A549 (cell line): ENCODE results near the gene UCP2. TPM values are rescaled to one million over a fixed set of nuclear protein-coding genes. Genes with fewer than 3 reads are reported as not detected.

Experiments
- ATAC-seq, 2 experiments: fragments of 200-7000 bp in 1 of 2; fragments of >200 bp in 1 of 2; cut with Nextera tagmentation in 1 of 2; cut with Tn5 transposase in 1 of 2; 3 replicates each; pipeline versions ENCODE4 v1.8.0 to v1.9.1; 2018 to 2020; ENCODE audit warnings: mild to moderate bottlenecking in 1 of 2, moderate library complexity in 1 of 2
- CTCF ChIA-PET: fragments of 300-600 bp; sonication (Branson Sonifier 250); formaldehyde crosslinking; extraction: SDS; loops from one replicate; lab custom pipeline; 2021; ENCODE audit warnings: antibody characterized with exemption, inconsistent platforms; lab: Yijun Ruan, JAX
- POLR2A ChIA-PET: fragments of 350-600 bp; formaldehyde crosslinking; extraction: SDS; loops from one replicate; lab custom pipeline; 2021; ENCODE audit warnings: antibody characterized with exemption, inconsistent platforms; lab: Yijun Ruan, JAX
- DNase-seq, 2 experiments: peaks; one replicate each; pipeline versions ENCODE4 v3.0.0 to v3.0.0-alpha.2; 2011 to 2016; ENCODE audit warnings: low read depth in 1 of 2, low spot score in 1 of 2
- FAIRE-seq: peaks from 2 replicates; lab custom pipeline; 2011; peaks lifted over from hg19 to GRCh38; lab: Jason Lieb, UNC
- H3K27ac ChIP-seq, 2 experiments: fragments of >200 bp; sonication (Bioruptor Twin); formaldehyde crosslinking; 3 replicates each; pipeline ENCODE4 v1.5.1; 2016 to 2017
- H3K4me1 ChIP-seq: fragments of >200 bp; sonication (Bioruptor Twin); formaldehyde crosslinking; 3 replicates; pipeline ENCODE4 v1.6.1; 2016
- H3K4me2 ChIP-seq: fragments of >200 bp; sonication (Bioruptor Twin); formaldehyde crosslinking; 3 replicates; pipeline ENCODE4 v1.6.1; 2016
- H3K4me3 ChIP-seq: fragments of >200 bp; sonication (Bioruptor Twin); formaldehyde crosslinking; 3 replicates; pipeline ENCODE4 v1.5.1; 2016
- H3K9me3 ChIP-seq: fragments of >200 bp; sonication (Bioruptor Twin); formaldehyde crosslinking; 3 replicates; pipeline ENCODE4 v1.6.1; 2016
- BHLHE40 ChIP-seq: IDR thresholded peaks from 2 replicates; pipeline ENCODE4 v1.6.1; 2012; ENCODE audit warnings: low read depth, low read length, inconsistent platforms
- CBX2 ChIP-seq: fragments of 200-600 bp; sonication (generic); IDR thresholded peaks from 2 replicates; pipeline ENCODE4 v1.6.1; 2016; ENCODE audit warnings: low read depth, mild to moderate bottlenecking, borderline replicate concordance
- CHD4 ChIP-seq: fragments of 200-600 bp; sonication (generic); IDR thresholded peaks from 2 replicates; pipeline ENCODE4 v1.6.1; 2016; ENCODE audit warnings: antibody characterized with exemption, mild to moderate bottlenecking, borderline replicate concordance
- CTCF ChIP-seq: fragments of >200 bp; sonication (Bioruptor Twin); formaldehyde crosslinking; IDR thresholded peaks from 3 replicates; pipeline ENCODE4 v1.5.1; 2016
- EHF ChIP-seq: fragments of 250-450 bp; sonication (Bioruptor Pico); IDR thresholded peaks from 2 replicates; pipeline ENCODE4 v1.5.0; 2020; ENCODE audit warnings: mild to moderate bottlenecking
- FOSB ChIP-seq: fragments of 250-450 bp; sonication (Bioruptor Pico); IDR thresholded peaks from 2 replicates; pipeline ENCODE4 v1.5.0; 2020; ENCODE audit warnings: mild to moderate bottlenecking, moderate library complexity
- GATA3 ChIP-seq: IDR thresholded peaks from 2 replicates; pipeline ENCODE4 v1.6.1; 2012; ENCODE audit warnings: borderline replicate concordance
- HDAC2 ChIP-seq: fragments of 200-600 bp; sonication (generic); IDR thresholded peaks from 2 replicates; pipeline ENCODE4 v1.6.1; 2016
- HOXA7 ChIP-seq: fragments of 250-450 bp; sonication (Bioruptor Pico); IDR thresholded peaks from 2 replicates; pipeline ENCODE4 v1.5.0; 2020; ENCODE audit warnings: mild to moderate bottlenecking, moderate library complexity
- JUNB ChIP-seq: fragments of >200 bp; sonication (Bioruptor Twin); formaldehyde crosslinking; IDR thresholded peaks from 2 replicates; pipeline ENCODE4 v1.6.1; 2016
- MAX ChIP-seq: IDR thresholded peaks from 2 replicates; pipeline ENCODE4 v1.6.1; 2012
- PHF8 ChIP-seq: fragments of 200-600 bp; sonication (generic); IDR thresholded peaks from 2 replicates; pipeline ENCODE4 v1.6.1; 2016; ENCODE audit warnings: low read depth, mild to moderate bottlenecking, antibody characterized with exemption, moderate library complexity, borderline replicate concordance
- POLR2AphosphoS2 ChIP-seq: conservative IDR thresholded peaks from 2 replicates; pipeline ENCODE4 v1.6.1; 2012; ENCODE audit warnings: low read length, improper control_type of control experiment, inconsistent platforms
- ZC3H11A ChIP-seq: fragments of 450-650 bp; IDR thresholded peaks from 2 replicates; pipeline ENCODE4 v1.6.1; 2014; ENCODE audit warnings: antibody characterized with exemption, mild to moderate bottlenecking
- WGBS: methylation state at CpG from one replicate; pipeline ENCODE4 v1.1.6; 2017; ENCODE audit errors: missing lambda C conversion rate; 5-methylcytosine and 5-hydroxymethylcytosine counted together
- polyA plus RNA-seq, 4 experiments: library from polyadenylated mRNA; depleted of rRNA in 3 of 4; stranded (reverse); fragments of >200 nt; fragmentation: RNase III in 1 of 4; extraction: RNeasy Plus Mini Kit Qiagen cat#74134 plus additional on column Dnase treatment in 1 of 4; gene quantifications; 2 replicates in 3 of 4; 3 replicates in 1 of 4; pipeline ENCODE4 v1.2.3, GENCODE V29; 2011 to 2017
- TF ChIP-seq, protein P1 (sequence below): fragments of 250-450 bp; sonication (Bioruptor Pico); IDR thresholded peaks from 2 replicates; pipeline ENCODE4 v1.5.0; 2020; ENCODE audit warnings: low read depth, mild to moderate bottlenecking, moderate library complexity
- TF ChIP-seq, protein P2 (sequence below): fragments of >200 bp; sonication (Bioruptor Twin); formaldehyde crosslinking; IDR thresholded peaks from 2 replicates; pipeline ENCODE4 v1.6.1; 2016
- TF ChIP-seq, protein P3 (sequence below): fragments of >200 bp; sonication (Bioruptor Twin); formaldehyde crosslinking; IDR thresholded peaks from 3 replicates; pipeline ENCODE4 v1.6.1; 2016

UCP2 gene
- polyA plus RNA-seq, 2 of the 4 experiments (the other 2 are of a cell fraction): 51.6 to 131 TPM

DNA sequence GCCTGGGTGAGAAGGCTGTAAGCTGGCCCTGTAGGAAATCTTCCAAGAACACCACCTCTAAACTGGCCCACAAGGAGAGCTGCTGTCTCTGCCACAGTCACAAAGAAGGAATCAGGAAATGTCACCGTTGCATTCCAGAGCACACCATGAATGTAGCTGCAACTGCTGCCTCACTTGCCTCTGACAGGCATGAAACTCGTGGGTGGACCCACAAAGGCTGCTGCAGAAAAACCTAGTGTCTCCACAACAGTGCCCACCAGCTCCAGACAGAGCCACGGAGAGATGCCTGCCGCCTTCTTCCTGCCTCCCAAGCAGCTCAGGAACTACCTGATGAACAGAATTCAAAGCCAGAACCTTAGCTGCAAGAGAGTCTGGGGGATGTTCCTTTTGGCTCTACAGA is 21.3 kb downstream of the UCP2 start:
- ATAC-seq: no peak
- ChIA-PET CTCF (interaction anchor here (1.2 kb wide), 2 partner anchors 9 to 247 kb away, joined by 3 read pairs; no protein-coding TSS in a partner anchor), POLR2A (no interaction called here)
- FAIRE-seq: no peak
- no peak for DNase-seq
- H3K4me3 ChIP-seq: no peak overlapping the region
- H3K4me2 ChIP-seq: no peak overlapping the region
- H3K4me1 ChIP-seq: peaks cover 11% of the 10 kb centered on the region
- H3K9me3 ChIP-seq: no peaks in the 10 kb centered on the region; the same call in 2 of the 3 replicates
- no peak for TF ChIP-seq GATA3
- TF ChIP-seq PHF8: no peak
- TF ChIP-seq EHF (CRISPR knock-in tag): no peak
- TF ChIP-seq JUNB: no peak
- TF ChIP-seq MAX: no peak
- no peak for TF ChIP-seq POLR2AphosphoS2
- TF ChIP-seq CTCF: no peak
- TF ChIP-seq, protein P1, sequence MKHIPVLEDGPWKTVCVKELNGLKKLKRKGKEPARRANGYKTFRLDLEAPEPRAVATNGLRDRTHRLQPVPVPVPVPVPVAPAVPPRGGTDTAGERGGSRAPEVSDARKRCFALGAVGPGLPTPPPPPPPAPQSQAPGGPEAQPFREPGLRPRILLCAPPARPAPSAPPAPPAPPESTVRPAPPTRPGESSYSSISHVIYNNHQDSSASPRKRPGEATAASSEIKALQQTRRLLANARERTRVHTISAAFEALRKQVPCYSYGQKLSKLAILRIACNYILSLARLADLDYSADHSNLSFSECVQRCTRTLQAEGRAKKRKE (CRISPR knock-in tag): no peak
- no peak overlapping the region for H3K27ac ChIP-seq
- 61% methylated on average over 4 of the region's 4 CpGs for WGBS

- H3K4me2 ChIP-seq: no peak overlapping the region
- ChIA-PET POLR2A (no interaction called here), CTCF (interaction anchor here (1.1 to 1.6 kb wide), 3 partner anchors 13 to 613 kb away, joined by 3 to 4 read pairs (median 3); no protein-coding TSS in a partner anchor)
- no peak overlapping the region for H3K4me3 ChIP-seq
- FAIRE-seq: no peak
- H3K27ac ChIP-seq: peak overlapping the region in 1 of 2 experiments; percentile 19; a peak in 1 of 6 replicates
- peaks cover 18% of the 10 kb centered on the region for H3K4me1 ChIP-seq
- TF ChIP-seq, protein P2, sequence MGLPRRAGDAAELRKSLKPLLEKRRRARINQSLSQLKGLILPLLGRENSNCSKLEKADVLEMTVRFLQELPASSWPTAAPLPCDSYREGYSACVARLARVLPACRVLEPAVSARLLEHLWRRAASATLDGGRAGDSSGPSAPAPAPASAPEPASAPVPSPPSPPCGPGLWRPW: no peak
- TF ChIP-seq GATA3 (no peak), HDAC2 (no peak), FOSB (no peak), HOXA7 (CRISPR knock-in tag) (no peak), CHD4 (no peak), ZC3H11A (no peak), CTCF (no peak), CBX2 (no peak), BHLHE40 (no peak)
- TF ChIP-seq, protein P3, sequence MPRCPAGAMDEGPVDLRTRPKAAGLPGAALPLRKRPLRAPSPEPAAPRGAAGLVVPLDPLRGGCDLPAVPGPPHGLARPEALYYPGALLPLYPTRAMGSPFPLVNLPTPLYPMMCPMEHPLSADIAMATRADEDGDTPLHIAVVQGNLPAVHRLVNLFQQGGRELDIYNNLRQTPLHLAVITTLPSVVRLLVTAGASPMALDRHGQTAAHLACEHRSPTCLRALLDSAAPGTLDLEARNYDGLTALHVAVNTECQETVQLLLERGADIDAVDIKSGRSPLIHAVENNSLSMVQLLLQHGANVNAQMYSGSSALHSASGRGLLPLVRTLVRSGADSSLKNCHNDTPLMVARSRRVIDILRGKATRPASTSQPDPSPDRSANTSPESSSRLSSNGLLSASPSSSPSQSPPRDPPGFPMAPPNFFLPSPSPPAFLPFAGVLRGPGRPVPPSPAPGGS: no peak
- H3K9me3 ChIP-seq: no peaks in the 10 kb centered on the region; the same call in 2 of the 3 replicates
- ATAC-seq: no peak; a peak in 1 of 6 replicates
- DNase-seq: no peak
- 74% methylated on average over 18 of the region's 18 CpGs for WGBS
Measured at GRCh38 chr11:73958521-73959141, 24.0 kb downstream of the UCP2 start.
